Mammary epithelial cell (primary cell): ENCODE measurements around the gene LRP8.

ENCODE experiments used
- EZH2 ChIP-seq: IDR thresholded peaks from 2 replicates; pipeline ENCODE4 v1.6.1; 2012; ENCODE audit warnings: low read length, inconsistent platforms, borderline replicate concordance
- TF ChIP-seq, protein P1 (sequence below), 2 donors: IDR thresholded peaks in 1 of 2; conservative IDR thresholded peaks in 1 of 2; 2 replicates each; pipeline ENCODE4 v1.5.1; 2011 to 2012; ENCODE audit warnings: inconsistent platforms in 2 of 2, low read length in 2 of 2, mild to moderate bottlenecking in 2 of 2, control low read depth in 1 of 2, low read depth in 1 of 2; ENCODE audit not compliant: insufficient read depth in 1 of 2; ENCODE audit errors: extremely low read depth in 1 of 2

DNA sequence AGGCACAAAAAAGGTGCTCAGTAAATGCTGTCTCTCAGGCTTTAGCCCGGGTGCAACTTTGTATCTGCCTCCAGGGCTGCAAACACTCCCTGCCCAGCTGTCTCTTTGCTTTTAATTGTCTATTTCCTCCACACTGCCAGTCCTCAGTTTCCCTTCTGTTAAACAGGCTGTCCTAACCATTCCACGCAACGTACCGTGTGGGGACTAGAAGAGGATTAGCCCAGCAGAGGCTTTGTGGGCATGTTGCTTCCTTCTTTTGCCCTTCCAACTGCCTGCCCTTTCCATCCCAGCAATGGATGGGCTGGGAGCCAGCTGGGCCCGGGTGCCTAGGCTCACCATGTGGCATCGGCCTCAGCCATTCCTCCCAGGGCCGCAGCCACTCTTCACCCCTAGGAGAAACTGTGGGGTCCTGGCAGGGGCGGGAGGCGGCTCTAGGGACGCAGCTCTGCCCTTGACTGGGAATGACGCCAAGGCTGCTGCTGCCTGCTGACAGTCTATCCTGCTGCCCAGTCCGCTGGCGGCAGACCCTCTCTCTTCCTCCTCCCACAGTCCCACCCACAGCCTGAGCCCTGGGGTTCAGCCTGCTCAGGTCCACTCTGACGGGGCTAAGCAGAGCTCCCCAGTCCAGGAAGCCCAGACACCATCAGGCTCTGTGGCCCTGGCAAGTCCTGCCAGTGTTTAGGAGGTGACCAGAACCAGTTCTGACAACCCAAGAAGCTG, 40.6 kb upstream of the LRP8 start:
- TF ChIP-seq, protein P1, sequence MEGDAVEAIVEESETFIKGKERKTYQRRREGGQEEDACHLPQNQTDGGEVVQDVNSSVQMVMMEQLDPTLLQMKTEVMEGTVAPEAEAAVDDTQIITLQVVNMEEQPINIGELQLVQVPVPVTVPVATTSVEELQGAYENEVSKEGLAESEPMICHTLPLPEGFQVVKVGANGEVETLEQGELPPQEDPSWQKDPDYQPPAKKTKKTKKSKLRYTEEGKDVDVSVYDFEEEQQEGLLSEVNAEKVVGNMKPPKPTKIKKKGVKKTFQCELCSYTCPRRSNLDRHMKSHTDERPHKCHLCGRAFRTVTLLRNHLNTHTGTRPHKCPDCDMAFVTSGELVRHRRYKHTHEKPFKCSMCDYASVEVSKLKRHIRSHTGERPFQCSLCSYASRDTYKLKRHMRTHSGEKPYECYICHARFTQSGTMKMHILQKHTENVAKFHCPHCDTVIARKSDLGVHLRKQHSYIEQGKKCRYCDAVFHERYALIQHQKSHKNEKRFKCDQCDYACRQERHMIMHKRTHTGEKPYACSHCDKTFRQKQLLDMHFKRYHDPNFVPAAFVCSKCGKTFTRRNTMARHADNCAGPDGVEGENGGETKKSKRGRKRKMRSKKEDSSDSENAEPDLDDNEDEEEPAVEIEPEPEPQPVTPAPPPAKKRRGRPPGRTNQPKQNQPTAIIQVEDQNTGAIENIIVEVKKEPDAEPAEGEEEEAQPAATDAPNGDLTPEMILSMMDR (conservative IDR thresholded peaks at IDR 0.05 in 1 of 2, IDR thresholded peaks at IDR 0.05 in 1 of 2; ENCODE audit: extremely low read depth in 1 of 2, insufficient read depth in 1 of 2, low read depth in 1 of 2, low read length in 2 of 2): no peak
- TF ChIP-seq EZH2: no peak
